H1 (cell line): Measurements from ENCODE around the gene TUT7. TPM values are rescaled to one million over a fixed set of nuclear protein-coding genes. Genes with fewer than 3 reads are reported as not detected.

Experiments
- GABPA ChIP-seq: IDR thresholded peaks from 2 replicates; pipeline ENCODE4 v1.6.1; 2011; ENCODE audit warnings: mild to moderate bottlenecking, low read length, moderate library complexity, borderline replicate concordance; ENCODE audit not compliant: insufficient read depth
- polyA plus RNA-seq, 7 experiments: library from polyadenylated mRNA; depleted of rRNA in 3 of 7; stranded (reverse) in 5 of 7; unstranded in 2 of 7; fragments of >200 nt in 5 of 7; fragments of 200-250 nt in 2 of 7; gene quantifications; 1 replicate in 5 of 7; 2 replicates in 1 of 7; 4 replicates in 1 of 7; pipeline versions ENCODE4 v1.2.1 to v1.2.3, GENCODE V29; 2011 to 2013; ENCODE audit warnings: missing spikeins in 2 of 7, mixed read lengths in 2 of 7
- total RNA-seq: library from RNA; stranded (reverse); fragmentation: NEBNext Ultra II Directional; extraction: Animal tissue kit (Norgen Biotek cat#: 25700); gene quantifications from 2 replicates; pipeline ENCODE4 v1.2.1, GENCODE V29; 2021
- TF ChIP-seq, protein P1 (sequence below): fragments of 300-600 bp; sonication (generic); IDR thresholded peaks from 2 replicates; pipeline ENCODE4 v1.7.1; 2012; ENCODE audit warnings: low read length, moderate library complexity, mild to moderate bottlenecking, inconsistent platforms; ENCODE audit not compliant: insufficient replicate concordance

The TUT7 gene
- total and polyA plus RNA-seq, 2 of the 8 experiments (the other 6 are each of a cell fraction or from before 2014, with no cell fraction given) = 4.8 to 19.3 TPM

DNA sequence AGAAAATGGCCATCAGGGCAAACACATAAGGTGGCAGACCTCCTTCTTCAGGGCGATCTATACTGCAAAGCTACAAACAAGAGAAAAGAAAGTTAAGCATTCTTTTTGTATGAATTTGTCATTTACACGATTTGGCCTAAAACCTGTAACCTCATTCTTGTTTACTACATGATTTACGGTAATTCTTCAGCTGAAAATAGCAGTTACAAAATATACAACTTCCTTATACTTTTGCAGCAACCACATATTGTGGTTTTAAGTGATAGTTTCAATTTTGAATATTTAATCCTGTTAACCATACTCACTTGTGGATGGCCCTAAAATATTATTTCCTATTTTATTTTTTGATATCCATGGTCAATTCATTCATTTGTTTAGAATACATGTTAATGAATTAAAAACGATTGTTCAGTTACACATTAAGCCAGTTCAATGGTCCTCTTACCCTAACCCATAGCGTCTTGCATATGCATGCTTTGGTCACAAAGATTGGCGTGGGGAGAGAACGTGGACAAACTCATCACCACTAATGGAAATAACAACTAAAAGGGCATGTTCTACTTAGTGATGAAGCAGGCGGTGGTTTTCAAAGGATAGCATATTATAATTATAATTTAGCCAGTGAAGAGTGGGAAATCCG, 16.6 kb downstream of the TUT7 start (continued):
- TF ChIP-seq, protein P1, sequence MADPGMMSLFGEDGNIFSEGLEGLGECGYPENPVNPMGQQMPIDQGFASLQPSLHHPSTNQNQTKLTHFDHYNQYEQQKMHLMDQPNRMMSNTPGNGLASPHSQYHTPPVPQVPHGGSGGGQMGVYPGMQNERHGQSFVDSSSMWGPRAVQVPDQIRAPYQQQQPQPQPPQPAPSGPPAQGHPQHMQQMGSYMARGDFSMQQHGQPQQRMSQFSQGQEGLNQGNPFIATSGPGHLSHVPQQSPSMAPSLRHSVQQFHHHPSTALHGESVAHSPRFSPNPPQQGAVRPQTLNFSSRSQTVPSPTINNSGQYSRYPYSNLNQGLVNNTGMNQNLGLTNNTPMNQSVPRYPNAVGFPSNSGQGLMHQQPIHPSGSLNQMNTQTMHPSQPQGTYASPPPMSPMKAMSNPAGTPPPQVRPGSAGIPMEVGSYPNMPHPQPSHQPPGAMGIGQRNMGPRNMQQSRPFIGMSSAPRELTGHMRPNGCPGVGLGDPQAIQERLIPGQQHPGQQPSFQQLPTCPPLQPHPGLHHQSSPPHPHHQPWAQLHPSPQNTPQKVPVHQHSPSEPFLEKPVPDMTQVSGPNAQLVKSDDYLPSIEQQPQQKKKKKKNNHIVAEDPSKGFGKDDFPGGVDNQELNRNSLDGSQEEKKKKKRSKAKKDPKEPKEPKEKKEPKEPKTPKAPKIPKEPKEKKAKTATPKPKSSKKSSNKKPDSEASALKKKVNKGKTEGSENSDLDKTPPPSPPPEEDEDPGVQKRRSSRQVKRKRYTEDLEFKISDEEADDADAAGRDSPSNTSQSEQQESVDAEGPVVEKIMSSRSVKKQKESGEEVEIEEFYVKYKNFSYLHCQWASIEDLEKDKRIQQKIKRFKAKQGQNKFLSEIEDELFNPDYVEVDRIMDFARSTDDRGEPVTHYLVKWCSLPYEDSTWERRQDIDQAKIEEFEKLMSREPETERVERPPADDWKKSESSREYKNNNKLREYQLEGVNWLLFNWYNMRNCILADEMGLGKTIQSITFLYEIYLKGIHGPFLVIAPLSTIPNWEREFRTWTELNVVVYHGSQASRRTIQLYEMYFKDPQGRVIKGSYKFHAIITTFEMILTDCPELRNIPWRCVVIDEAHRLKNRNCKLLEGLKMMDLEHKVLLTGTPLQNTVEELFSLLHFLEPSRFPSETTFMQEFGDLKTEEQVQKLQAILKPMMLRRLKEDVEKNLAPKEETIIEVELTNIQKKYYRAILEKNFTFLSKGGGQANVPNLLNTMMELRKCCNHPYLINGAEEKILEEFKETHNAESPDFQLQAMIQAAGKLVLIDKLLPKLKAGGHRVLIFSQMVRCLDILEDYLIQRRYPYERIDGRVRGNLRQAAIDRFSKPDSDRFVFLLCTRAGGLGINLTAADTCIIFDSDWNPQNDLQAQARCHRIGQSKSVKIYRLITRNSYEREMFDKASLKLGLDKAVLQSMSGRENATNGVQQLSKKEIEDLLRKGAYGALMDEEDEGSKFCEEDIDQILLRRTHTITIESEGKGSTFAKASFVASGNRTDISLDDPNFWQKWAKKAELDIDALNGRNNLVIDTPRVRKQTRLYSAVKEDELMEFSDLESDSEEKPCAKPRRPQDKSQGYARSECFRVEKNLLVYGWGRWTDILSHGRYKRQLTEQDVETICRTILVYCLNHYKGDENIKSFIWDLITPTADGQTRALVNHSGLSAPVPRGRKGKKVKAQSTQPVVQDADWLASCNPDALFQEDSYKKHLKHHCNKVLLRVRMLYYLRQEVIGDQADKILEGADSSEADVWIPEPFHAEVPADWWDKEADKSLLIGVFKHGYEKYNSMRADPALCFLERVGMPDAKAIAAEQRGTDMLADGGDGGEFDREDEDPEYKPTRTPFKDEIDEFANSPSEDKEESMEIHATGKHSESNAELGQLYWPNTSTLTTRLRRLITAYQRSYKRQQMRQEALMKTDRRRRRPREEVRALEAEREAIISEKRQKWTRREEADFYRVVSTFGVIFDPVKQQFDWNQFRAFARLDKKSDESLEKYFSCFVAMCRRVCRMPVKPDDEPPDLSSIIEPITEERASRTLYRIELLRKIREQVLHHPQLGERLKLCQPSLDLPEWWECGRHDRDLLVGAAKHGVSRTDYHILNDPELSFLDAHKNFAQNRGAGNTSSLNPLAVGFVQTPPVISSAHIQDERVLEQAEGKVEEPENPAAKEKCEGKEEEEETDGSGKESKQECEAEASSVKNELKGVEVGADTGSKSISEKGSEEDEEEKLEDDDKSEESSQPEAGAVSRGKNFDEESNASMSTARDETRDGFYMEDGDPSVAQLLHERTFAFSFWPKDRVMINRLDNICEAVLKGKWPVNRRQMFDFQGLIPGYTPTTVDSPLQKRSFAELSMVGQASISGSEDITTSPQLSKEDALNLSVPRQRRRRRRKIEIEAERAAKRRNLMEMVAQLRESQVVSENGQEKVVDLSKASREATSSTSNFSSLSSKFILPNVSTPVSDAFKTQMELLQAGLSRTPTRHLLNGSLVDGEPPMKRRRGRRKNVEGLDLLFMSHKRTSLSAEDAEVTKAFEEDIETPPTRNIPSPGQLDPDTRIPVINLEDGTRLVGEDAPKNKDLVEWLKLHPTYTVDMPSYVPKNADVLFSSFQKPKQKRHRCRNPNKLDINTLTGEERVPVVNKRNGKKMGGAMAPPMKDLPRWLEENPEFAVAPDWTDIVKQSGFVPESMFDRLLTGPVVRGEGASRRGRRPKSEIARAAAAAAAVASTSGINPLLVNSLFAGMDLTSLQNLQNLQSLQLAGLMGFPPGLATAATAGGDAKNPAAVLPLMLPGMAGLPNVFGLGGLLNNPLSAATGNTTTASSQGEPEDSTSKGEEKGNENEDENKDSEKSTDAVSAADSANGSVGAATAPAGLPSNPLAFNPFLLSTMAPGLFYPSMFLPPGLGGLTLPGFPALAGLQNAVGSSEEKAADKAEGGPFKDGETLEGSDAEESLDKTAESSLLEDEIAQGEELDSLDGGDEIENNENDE = peak; percentile 97
- TF ChIP-seq GABPA = no peak
